ENCODE measurements around the gene ZNF862. TPM values are rescaled to one million over a fixed set of nuclear protein-coding genes. Genes with fewer than 3 reads are reported as not detected.

ZNF862 gene
- total and polyA plus RNA-seq, 2 of the 13 experiments (the other 11 are each of a cell fraction or from before 2014, with no cell fraction given): 0.89 to 2.0 TPM

DNA sequence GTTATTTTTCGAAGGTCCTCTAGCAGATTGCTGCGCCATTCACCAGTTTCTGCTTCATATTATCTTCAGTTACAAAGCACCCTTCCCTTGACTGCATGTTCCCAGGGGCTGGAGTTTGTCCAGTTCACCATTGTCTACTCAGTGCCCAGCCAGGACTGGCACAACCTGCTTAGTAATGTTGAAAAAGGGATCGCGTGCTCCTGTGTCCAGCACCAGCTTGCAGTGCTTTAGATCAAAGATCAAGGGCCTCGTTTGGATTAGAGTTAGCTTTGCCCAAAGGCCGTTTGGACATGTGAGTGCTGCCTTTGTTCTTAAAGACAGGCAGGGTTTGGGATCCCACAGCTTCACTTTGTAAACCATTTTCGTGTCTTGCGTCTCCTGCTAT, 36.5 kb downstream of the ZNF862 start (continued):
- TF ChIP-seq, protein P1, sequence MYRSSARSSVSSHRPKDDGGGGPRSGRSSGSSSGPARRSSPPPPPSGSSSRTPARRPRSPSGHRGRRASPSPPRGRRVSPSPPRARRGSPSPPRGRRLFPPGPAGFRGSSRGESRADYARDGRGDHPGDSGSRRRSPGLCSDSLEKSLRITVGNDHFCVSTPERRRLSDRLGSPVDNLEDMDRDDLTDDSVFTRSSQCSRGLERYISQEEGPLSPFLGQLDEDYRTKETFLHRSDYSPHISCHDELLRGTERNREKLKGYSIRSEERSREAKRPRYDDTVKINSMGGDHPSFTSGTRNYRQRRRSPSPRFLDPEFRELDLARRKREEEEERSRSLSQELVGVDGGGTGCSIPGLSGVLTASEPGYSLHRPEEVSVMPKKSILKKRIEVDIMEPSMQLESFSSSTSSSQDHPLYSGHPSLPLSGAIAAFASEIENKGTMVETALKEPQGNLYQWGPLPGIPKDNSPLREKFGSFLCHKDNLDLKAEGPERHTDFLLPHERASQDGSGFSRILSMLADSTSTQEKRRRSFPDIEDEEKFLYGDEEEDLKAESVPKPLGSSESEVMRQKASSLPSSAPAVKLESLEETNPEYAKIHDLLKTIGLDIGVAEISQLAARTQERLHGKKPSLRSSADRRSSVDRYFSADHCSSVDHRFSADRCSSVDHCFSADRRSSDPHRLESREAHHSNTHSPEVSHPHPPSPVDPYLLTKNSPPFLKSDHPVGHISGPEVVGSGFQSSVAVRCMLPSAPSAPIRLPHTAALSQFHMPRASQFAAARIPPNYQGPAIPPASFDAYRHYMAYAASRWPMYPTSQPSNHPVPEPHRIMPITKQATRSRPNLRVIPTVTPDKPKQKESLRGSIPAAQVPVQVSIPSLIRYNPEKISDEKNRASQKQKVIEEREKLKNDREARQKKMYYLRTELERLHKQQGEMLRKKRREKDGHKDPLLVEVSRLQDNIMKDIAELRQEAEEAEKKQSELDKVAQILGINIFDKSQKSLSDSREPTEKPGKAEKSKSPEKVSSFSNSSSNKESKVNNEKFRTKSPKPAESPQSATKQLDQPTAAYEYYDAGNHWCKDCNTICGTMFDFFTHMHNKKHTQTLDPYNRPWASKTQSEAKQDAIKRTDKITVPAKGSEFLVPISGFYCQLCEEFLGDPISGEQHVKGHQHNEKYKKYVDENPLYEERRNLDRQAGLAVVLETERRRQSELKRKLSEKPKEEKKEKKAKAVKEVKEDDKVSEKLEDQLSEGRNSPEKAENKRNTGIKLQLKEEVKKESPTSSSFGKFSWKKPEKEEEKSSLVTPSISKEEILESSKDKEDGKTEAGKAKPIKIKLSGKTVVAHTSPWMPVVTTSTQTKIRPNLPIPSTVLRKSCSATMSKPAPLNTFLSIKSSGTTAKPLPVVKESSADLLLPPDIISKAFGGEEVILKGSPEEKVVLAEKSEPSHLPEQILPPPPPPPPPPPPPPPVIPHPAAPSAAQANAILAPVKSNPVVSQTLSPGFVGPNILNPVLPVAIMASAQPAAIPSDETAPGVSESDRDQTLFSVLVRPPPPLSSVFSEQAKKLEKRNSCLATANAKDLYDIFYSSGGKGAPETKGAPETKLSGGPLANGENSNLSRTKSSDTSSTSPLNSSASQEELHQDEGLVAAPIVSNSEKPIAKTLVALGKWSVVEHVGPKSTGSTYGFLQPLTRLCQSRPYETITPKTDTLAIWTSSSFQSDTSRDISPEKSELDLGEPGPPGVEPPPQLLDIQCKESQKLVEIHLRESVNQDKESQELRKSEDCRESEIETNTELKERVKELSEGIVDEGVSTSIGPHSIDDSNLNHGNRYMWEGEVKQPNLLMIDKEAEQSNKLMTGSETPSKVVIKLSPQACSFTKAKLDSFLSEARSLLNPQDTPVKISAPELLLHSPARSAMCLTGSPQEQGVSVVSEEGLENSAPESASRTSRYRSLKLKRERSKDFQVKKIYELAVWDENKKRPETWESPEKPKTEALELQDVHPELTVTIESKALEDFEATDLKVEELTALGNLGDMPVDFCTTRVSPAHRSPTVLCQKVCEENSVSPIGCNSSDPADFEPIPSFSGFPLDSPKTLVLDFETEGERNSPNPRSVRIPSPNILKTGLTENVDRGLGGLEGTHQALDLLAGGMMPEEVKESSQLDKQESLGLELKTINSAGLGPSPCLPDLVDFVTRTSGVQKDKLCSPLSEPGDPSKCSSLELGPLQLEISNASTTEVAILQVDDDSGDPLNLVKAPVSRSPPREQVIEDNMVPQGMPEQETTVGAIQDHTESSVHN (CRISPR knock-in tag; IDR thresholded peaks at IDR 0.05): no peak
- TF ChIP-seq, protein P2, sequence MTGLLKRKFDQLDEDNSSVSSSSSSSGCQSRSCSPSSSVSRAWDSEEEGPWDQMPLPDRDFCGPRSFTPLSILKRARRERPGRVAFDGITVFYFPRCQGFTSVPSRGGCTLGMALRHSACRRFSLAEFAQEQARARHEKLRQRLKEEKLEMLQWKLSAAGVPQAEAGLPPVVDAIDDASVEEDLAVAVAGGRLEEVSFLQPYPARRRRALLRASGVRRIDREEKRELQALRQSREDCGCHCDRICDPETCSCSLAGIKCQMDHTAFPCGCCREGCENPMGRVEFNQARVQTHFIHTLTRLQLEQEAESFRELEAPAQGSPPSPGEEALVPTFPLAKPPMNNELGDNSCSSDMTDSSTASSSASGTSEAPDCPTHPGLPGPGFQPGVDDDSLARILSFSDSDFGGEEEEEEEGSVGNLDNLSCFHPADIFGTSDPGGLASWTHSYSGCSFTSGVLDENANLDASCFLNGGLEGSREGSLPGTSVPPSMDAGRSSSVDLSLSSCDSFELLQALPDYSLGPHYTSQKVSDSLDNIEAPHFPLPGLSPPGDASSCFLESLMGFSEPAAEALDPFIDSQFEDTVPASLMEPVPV (CRISPR knock-in tag; IDR thresholded peaks at IDR 0.05): no peak
- TF ChIP-seq HNF4A (CRISPR knock-in tag; IDR thresholded peaks at IDR 0.05) (peak; percentile 88), TFE3 (CRISPR knock-in tag; IDR thresholded peaks at IDR 0.05) (0 out of 2 replicates have a peak, but pooled peaks have one; percentile 36), ZNF235 (CRISPR knock-in tag; IDR thresholded peaks at IDR 0.05; ENCODE audit: borderline replicate concordance) (no peak), ZNF382 (CRISPR knock-in tag; IDR thresholded peaks at IDR 0.05; ENCODE audit: borderline replicate concordance) (no peak), MTA3 (CRISPR knock-in tag; IDR thresholded peaks at IDR 0.05) (no peak), HNRNPL (IDR thresholded peaks at IDR 0.05; ENCODE audit: low read depth, low read length) (peak; percentile 77; the same call in 1 of the 2 replicates)
- TF ChIP-seq, protein P3, sequence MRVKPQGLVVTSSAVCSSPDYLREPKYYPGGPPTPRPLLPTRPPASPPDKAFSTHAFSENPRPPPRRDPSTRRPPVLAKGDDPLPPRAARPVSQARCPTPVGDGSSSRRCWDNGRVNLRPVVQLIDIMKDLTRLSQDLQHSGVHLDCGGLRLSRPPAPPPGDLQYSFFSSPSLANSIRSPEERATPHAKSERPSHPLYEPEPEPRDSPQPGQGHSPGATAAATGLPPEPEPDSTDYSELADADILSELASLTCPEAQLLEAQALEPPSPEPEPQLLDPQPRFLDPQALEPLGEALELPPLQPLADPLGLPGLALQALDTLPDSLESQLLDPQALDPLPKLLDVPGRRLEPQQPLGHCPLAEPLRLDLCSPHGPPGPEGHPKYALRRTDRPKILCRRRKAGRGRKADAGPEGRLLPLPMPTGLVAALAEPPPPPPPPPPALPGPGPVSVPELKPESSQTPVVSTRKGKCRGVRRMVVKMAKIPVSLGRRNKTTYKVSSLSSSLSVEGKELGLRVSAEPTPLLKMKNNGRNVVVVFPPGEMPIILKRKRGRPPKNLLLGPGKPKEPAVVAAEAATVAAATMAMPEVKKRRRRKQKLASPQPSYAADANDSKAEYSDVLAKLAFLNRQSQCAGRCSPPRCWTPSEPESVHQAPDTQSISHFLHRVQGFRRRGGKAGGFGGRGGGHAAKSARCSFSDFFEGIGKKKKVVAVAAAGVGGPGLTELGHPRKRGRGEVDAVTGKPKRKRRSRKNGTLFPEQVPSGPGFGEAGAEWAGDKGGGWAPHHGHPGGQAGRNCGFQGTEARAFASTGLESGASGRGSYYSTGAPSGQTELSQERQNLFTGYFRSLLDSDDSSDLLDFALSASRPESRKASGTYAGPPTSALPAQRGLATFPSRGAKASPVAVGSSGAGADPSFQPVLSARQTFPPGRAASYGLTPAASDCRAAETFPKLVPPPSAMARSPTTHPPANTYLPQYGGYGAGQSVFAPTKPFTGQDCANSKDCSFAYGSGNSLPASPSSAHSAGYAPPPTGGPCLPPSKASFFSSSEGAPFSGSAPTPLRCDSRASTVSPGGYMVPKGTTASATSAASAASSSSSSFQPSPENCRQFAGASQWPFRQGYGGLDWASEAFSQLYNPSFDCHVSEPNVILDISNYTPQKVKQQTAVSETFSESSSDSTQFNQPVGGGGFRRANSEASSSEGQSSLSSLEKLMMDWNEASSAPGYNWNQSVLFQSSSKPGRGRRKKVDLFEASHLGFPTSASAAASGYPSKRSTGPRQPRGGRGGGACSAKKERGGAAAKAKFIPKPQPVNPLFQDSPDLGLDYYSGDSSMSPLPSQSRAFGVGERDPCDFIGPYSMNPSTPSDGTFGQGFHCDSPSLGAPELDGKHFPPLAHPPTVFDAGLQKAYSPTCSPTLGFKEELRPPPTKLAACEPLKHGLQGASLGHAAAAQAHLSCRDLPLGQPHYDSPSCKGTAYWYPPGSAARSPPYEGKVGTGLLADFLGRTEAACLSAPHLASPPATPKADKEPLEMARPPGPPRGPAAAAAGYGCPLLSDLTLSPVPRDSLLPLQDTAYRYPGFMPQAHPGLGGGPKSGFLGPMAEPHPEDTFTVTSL (CRISPR knock-in tag; IDR thresholded peaks at IDR 0.05; ENCODE audit: borderline replicate concordance): no peak
- TF ChIP-seq, protein P4, sequence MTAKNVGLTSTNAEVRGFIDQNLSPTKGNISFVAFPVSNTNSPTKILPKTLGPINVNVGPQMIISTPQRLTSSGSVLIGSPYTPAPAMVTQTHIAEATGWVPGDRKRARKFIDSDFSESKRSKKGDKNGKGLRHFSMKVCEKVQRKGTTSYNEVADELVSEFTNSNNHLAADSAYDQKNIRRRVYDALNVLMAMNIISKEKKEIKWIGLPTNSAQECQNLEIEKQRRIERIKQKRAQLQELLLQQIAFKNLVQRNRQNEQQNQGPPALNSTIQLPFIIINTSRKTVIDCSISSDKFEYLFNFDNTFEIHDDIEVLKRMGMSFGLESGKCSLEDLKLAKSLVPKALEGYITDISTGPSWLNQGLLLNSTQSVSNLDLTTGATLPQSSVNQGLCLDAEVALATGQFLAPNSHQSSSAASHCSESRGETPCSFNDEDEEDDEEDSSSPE (CRISPR knock-in tag; IDR thresholded peaks at IDR 0.05): peak; percentile 53; the same call in 1 of the 2 replicates
